ENCODE results near the gene SORCS3.
"Not testable (repeated sequence)": the region's sequence is repeated elsewhere in the genome, so short reads cannot be mapped to it uniquely, and the experiment has no call there.

The SORCS3 gene

GRCh38 chr10:104707602-104708459 is 66.7 kb downstream of the SORCS3 start:
- Histone ChIP-seq H3F3A (ENCODE audit: insufficient read depth, low read length) (no peaks in the 10 kb centered on the region), H3K9ac (ENCODE audit: low read length) (no peak overlapping the region), H3K27me3 (replicated peaks; ENCODE audit: insufficient read depth, low read length) (no peaks in the 10 kb centered on the region), H2AFZ (ENCODE audit: low read length) (no peak overlapping the region), H3K9me3 (replicated peaks; ENCODE audit: insufficient read depth, low read length) (no peaks in the 10 kb centered on the region), H3K79me2 (ENCODE audit: low read length) (no peaks in the 10 kb centered on the region), H3K4me1 (ENCODE audit: low read length) (no peaks in the 10 kb centered on the region), H3K4me3 (ENCODE audit: low read length) (no peak overlapping the region), H3K27ac (ENCODE audit: low read length) (no peak overlapping the region), H4K20me1 (ENCODE audit: insufficient read depth, low read length) (no peaks in the 10 kb centered on the region), H3K4me2 (ENCODE audit: low read depth, low read length) (no peak overlapping the region), H3K9me2 (replicated peaks; ENCODE audit: insufficient read depth, low read length) (no peaks in the 10 kb centered on the region), H3K36me3 (replicated peaks; ENCODE audit: insufficient read depth, low read length) (no peaks in the 10 kb centered on the region)
- no peak for TF ChIP-seq CTCF (IDR thresholded peaks at IDR 0.05; ENCODE audit: low read length)
- TF ChIP-seq EZH2phosphoT487 (IDR thresholded peaks at IDR 0.05; ENCODE audit: low read length), result no peak
- no peak for TF ChIP-seq EZH2 (optimal IDR thresholded peaks at IDR 0.05; ENCODE audit: low read depth, low read length)
- no peak for DNase-seq

GRCh38 chr10:104711302-104711721 is 70.2 kb downstream of the SORCS3 start:
- no peak for DNase-seq
- Histone ChIP-seq H3F3A (ENCODE audit: insufficient read depth, low read length) (no peaks in the 10 kb centered on the region), H2AFZ (ENCODE audit: low read length) (no peak overlapping the region), H3K27ac (ENCODE audit: low read length) (no peak overlapping the region), H3K4me2 (ENCODE audit: low read depth, low read length) (no peak overlapping the region), H3K36me3 (replicated peaks; ENCODE audit: insufficient read depth, low read length) (no peaks in the 10 kb centered on the region), H3K9me2 (replicated peaks; ENCODE audit: insufficient read depth, low read length) (no peaks in the 10 kb centered on the region), H3K9me3 (replicated peaks; ENCODE audit: insufficient read depth, low read length) (no peaks in the 10 kb centered on the region), H3K27me3 (replicated peaks; ENCODE audit: insufficient read depth, low read length) (no peaks in the 10 kb centered on the region), H3K4me1 (ENCODE audit: low read length) (no peaks in the 10 kb centered on the region), H3K4me3 (ENCODE audit: low read length) (no peak overlapping the region), H3K79me2 (ENCODE audit: low read length) (no peaks in the 10 kb centered on the region), H4K20me1 (ENCODE audit: insufficient read depth, low read length) (no peaks in the 10 kb centered on the region), H3K9ac (ENCODE audit: low read length) (no peak overlapping the region)
- no peak for TF ChIP-seq EZH2phosphoT487 (IDR thresholded peaks at IDR 0.05; ENCODE audit: low read length)
- no peak for TF ChIP-seq CTCF (IDR thresholded peaks at IDR 0.05; ENCODE audit: low read length)
- no peak for TF ChIP-seq EZH2 (optimal IDR thresholded peaks at IDR 0.05; ENCODE audit: low read depth, low read length)

- H4K20me1 ChIP-seq (ENCODE audit: insufficient read depth, low read length); H3K36me3 ChIP-seq (replicated peaks; ENCODE audit: insufficient read depth, low read length); H3F3A ChIP-seq (ENCODE audit: insufficient read depth, low read length); H3K27ac ChIP-seq (ENCODE audit: low read length); H3K4me2 ChIP-seq (ENCODE audit: low read depth, low read length); H3K79me2 ChIP-seq (ENCODE audit: low read length); H3K27me3 ChIP-seq (replicated peaks; ENCODE audit: insufficient read depth, low read length); H3K4me3 ChIP-seq (ENCODE audit: low read length); H3K9me3 ChIP-seq (replicated peaks; ENCODE audit: insufficient read depth, low read length); H2AFZ ChIP-seq (ENCODE audit: low read length); H3K9me2 ChIP-seq (replicated peaks; ENCODE audit: insufficient read depth, low read length); DNase-seq; H3K9ac ChIP-seq (ENCODE audit: low read length); H3K4me1 ChIP-seq (ENCODE audit: low read length): not testable (repeated sequence)
These were observed 89.5 kb downstream of the SORCS3 start for GRCh38 chr10:104730593-104730992.

GRCh38 chr10:104731192-104731591 is 90.1 kb downstream of the SORCS3 start:
- Histone ChIP-seq H3K79me2 (ENCODE audit: low read length) (no peaks in the 10 kb centered on the region), H2AFZ (ENCODE audit: low read length) (no peak overlapping the region), H3K9me3 (replicated peaks; ENCODE audit: insufficient read depth, low read length) (no peaks in the 10 kb centered on the region), H3K4me3 (ENCODE audit: low read length) (no peak overlapping the region), H3K9me2 (replicated peaks; ENCODE audit: insufficient read depth, low read length) (no peaks in the 10 kb centered on the region), H3K4me1 (ENCODE audit: low read length) (no peaks in the 10 kb centered on the region), H3K36me3 (replicated peaks; ENCODE audit: insufficient read depth, low read length) (no peaks in the 10 kb centered on the region), H3K27me3 (replicated peaks; ENCODE audit: insufficient read depth, low read length) (no peaks in the 10 kb centered on the region), H3K27ac (ENCODE audit: low read length) (no peak overlapping the region), H3K9ac (ENCODE audit: low read length) (no peak overlapping the region), H4K20me1 (ENCODE audit: insufficient read depth, low read length) (no peaks in the 10 kb centered on the region), H3K4me2 (ENCODE audit: low read depth, low read length) (no peak overlapping the region), H3F3A (ENCODE audit: insufficient read depth, low read length) (no peaks in the 10 kb centered on the region)
- TF ChIP-seq EZH2phosphoT487 (IDR thresholded peaks at IDR 0.05; ENCODE audit: low read length), result no peak
- no peak for TF ChIP-seq EZH2 (optimal IDR thresholded peaks at IDR 0.05; ENCODE audit: low read depth, low read length)
- TF ChIP-seq CTCF (IDR thresholded peaks at IDR 0.05; ENCODE audit: low read length), result no peak
- DNase-seq, result no peak

Data from MM.1S (cell line).